GM12891 (cell line): ENCODE data around the gene NUP188.

ENCODE experiments used
- POLR2A ChIP-seq: IDR thresholded peaks from 2 replicates; pipeline ENCODE4 v1.6.1; 2011; ENCODE audit warnings: low read depth, low read length, control low read depth
- POLR2AphosphoS5 ChIP-seq: IDR thresholded peaks from 2 replicates; pipeline ENCODE4 v1.6.1; 2011; ENCODE audit warnings: low read depth, low read length, control low read depth
- SPI1 ChIP-seq: IDR thresholded peaks from 2 replicates; pipeline ENCODE4 v1.6.1; 2011; ENCODE audit warnings: low read depth, low read length, control low read depth

DNA sequence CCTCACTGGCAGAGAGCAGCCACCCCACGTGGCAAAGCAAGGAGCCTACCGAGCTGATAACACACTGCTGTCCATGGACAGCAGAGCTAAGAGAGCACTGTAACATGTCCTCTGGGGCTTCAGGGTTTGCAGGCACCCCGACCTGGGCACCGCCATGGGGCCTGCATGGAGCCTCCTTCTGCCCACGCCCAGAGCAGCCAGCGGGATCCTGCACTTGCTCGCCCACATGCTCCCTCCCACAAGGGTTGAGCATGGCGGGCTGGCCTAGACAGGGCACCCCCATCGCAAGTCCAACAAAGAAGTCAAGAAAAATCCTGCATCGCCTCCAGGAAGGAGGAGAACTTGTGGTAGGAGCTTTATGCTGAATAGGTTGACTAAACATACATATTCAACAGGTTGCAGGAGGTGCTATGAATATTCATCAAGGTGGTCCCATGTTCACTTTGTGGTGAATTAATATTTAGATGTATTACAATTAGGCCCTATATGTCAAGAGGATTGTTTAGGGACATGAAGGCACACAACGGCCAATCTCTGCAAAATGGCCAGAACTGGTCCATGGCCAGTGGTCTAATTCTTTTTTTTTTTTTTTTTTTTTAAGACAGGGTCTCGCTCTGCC lies 85.2 kb downstream of the NUP188 start:
- TF ChIP-seq POLR2AphosphoS5 (no peak), POLR2A (no peak), SPI1 (no peak)
